Right kidney (tissue), 1 donor: ENCODE results near the gene ANO9.
"Not testable (repeated sequence)": the region's sequence is repeated elsewhere in the genome, so short reads cannot be mapped to it uniquely, and the experiment has no call there.

Source experiments
- DNase-seq: peaks from one replicate; pipeline ENCODE4 v3.0.0-alpha.2; 2016

ANO9 gene

GRCh38 chr11:434496-434895, 7.3 kb downstream of the ANO9 start:
- no peak for DNase-seq

GRCh38 chr11:433641-434040, 8.2 kb downstream of the ANO9 start:
- no peak for DNase-seq

DNA sequence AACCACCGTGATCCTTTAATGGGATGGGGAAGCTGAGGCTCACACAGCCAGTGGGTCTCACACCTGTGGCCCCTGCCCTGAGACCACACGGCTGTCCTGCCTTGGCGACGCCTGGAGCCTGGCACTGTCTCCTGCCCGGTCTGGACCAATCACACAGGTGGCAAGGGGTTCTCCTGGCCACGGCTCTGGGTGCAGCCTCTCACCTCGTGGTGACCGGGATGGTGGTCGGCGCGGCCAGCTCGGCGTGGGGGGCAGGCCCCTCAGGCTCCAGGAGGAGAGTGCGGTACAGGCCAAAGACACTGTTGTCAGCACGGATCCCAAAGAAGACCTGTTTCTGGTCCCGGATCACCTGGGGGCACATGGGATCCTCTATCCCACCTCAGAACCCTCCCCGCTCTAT, 8.7 kb downstream of the ANO9 start:
- no peak for DNase-seq

- DNase-seq: no peak
These were observed 9.2 kb downstream of the ANO9 start for GRCh38 chr11:432501-433100.

DNA sequence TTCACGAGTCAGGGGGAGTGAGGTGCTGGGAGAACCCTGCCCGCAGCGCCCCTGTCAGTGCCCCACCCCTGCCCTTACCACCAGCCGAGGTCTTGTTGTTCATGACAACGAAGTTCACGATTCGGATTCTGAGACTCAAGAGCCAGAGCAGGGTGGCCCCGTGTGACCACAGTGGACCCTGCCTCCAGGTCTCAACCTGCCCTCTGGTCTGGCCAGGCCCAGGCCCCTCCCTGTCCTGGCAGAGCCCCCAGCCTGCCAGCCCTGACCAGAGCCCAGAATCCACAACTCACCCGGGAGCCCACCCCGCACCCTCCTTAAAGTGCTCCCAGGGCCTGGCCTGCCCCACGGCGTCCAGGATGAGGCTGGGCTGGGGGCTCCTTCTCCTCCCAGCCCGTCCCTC, 9.9 kb downstream of the ANO9 start:
- DNase-seq: no peak

GRCh38 chr11:429931-430456, 11.8 kb downstream of the ANO9 start:
- no peak for DNase-seq

DNA sequence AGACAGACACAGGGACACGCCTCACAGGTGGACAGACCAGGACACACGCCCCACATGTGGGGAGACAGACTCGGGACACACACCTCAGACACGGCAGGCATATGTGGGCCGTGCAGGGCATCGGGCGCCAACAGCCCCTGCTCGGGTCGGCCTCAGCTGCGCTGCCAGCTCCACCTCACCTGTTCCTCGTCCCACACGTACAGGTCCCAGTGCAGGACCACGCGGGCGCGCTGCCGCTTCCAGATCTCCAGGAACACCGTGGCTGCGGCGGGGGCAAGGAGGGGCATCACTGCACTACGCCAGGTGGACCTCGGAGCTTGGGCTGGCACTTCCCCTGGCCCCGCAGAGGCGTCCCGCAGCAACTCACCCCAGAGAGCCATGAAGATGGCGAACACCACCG, 12.4 kb downstream of the ANO9 start:
- no peak for DNase-seq

DNA sequence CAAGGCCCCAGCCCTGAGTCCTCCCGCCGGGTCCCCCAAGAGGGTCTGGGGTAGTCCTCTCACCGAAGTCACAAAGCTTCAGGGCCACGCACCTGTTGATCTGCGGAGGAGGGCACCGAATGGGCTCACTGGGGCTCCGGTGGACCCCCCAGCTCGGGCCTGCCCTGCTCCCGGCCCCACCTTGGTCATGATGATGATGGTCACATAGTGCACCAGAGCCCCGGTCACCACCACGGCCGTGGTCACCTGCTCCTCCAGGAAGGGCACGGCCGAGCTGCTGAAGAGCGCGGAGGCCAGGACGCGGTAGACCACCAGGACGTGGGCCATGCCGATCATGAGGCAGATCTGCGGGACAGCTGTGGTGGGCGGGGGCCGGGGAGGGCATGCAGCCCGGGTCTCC, 13.5 kb downstream of the ANO9 start:
- DNase-seq: no peak

- no peak for DNase-seq
These were observed 15.0 kb downstream of the ANO9 start for GRCh38 chr11:426851-427250.

- no peak for DNase-seq
These were observed 16.5 kb downstream of the ANO9 start for GRCh38 chr11:425301-425700.

- DNase-seq: not testable (repeated sequence)
These were observed 17.0 kb downstream of the ANO9 start for GRCh38 chr11:424766-425165.

- DNase-seq: no peak
These were observed 17.6 kb downstream of the ANO9 start for GRCh38 chr11:424232-424631.

DNA sequence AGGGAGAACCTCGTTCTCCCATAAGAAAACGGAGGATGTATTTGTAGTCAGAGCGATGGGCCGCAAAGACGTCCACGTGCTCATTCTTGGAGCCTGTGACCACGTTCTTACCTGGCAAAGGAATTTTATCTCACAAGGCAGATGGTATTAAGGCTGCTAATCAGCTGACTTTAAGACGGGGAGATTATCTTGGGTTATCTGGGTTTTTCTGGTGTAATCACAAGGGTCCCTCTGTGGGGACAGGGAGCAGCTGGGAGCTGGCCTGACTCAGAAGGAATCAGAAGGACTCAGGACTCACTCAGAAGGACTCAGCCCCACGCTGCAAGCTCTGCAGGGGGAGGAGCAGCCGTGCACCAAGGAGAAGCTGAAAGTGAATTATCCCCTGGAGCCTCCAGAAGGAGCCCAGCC, 19.6 kb downstream of the ANO9 start:
- no peak for DNase-seq

DNA sequence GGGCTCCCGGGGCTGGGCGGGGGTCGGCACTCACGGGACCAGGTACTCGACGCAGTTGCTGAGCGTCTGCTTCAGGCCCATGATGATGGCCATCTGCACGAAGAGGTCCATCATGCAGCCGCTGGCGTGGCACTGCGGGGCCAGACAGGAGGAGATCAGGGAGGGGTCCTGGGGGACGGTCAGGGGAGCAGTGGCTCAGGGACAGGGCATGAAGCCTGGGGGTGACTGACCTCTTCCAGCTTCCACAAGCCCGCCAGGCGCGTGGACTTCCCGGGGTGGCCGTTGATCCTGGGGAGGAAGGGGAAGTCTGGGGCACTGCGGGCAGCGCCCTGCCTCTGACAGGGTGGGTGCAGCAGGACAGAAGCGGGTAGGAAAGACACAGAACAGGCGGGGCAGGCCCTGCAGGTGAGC, 20.9 kb downstream of the ANO9 start:
- DNase-seq: no peak

DNA sequence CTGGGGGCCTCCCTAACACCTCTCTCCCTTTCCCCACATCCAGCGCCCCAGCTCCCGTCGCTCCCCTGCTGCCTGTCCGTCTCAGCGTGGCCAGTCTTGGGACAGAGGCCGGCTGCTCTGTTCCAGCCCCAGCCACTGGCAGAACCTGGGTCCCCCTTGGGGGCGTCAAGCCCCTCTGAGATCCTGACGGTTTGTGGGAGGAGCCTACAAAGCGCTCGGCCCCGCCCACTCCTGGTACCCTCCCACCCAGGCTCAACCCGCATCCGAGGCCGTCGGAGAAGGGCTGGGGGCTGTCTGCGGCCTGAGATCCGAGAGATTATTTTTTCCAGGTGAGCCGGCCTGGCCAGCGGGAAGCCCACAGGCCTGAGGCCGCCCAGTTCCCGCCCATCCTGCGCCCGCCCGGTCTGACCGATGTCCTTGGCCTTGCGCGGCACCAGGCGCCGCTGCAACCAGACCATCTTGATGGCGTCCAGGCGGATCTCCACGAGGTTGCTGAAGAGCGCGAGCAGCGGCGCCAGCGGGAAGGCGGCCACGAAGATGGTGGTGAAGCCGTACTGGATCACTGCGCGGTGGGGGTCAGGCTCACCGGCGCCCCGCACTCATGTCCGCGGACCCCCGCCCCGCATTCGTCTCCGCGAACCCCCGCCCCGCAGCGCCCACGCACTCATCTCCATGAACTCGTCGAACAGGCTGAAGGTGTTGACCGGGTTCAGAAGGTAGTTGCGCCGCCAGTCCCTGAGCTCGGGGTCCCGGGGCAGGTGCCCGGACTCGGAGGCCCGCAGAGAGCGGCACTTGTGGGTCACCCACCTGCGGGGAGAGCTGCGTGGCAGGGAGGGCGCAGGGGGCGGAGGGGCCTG, 21.5 kb downstream of the ANO9 start:
- no peak for DNase-seq

- DNase-seq: no peak
These were observed 22.4 kb downstream of the ANO9 start for GRCh38 chr11:419248-420005.

DNA sequence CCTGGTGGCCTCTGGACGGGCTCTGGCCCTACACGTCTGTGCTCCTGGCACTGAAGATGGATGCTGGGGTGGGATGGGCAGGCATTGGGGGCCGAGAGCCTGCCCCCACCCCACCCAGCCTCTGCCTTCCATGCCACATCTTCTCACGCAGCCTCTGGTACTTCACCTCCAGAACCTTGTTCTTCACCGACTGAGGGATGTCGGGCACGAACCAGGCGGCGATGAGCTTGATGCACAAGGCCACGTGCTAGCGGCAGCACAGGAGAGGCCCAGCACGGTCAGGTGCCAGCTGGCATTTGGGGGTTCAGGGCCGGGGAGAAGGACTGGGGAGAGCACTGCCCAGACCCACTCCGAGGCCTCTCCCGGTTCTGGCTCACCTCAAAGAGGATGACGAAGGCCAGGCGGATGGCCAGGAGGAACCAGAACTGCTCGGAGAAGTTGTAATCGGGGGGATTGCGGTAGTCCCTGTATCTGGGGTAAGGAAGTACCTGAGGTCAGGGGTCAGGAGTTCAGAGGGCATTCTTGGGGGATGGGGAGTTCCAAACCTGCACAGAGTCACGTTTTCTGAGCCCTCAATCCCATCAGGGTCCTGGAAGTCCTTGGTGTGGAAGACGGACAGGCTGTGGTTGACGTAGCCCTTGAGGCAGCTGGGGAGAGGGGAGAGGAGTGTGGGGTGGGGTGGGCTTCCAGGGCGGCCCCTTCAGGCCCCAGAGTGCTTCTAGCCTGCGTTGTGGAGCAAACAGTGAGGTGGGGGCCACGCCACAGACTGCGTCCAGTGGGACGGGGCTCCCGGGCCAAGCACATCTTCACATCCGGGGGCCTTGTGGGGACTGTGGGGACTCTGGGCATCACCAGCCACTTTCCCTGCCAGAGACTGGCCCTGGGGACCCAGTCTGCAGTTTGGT, 23.2 kb downstream of the ANO9 start:
- no peak for DNase-seq

DNA sequence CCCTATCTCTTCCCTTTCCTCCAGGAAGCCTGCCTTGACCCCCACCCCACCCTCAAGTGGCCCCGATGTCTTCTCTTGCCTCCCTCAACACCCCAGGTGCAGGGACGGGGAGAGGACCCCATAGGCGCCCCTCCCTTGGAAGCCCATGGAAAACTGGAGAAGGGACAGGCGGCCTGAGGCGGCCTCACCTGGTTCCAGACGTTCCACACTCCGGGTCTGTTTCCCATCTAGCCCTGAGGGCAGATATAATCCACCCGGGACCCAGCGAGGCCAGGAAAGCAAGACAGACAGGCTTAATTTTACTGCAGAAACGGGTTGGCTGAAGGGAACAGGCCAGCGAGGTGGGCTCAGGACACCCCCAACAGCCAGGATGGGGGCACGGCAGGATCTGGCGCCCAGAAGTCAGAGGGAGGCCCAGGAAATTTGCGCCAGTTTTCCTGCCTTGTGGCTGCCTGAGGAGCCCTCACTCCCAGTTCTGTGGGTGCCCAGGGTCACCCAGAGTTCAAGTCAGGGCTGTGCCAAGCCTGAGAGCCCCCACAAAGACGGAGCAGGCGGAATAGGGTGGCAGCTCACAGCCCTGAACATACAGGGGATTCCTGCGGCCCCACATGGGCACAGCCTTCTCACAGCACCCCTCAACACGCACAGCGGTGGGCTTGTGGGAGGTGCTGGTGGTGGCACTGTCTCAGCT, 24.0 kb downstream of the ANO9 start:
- peak; percentile 42 for DNase-seq

DNA sequence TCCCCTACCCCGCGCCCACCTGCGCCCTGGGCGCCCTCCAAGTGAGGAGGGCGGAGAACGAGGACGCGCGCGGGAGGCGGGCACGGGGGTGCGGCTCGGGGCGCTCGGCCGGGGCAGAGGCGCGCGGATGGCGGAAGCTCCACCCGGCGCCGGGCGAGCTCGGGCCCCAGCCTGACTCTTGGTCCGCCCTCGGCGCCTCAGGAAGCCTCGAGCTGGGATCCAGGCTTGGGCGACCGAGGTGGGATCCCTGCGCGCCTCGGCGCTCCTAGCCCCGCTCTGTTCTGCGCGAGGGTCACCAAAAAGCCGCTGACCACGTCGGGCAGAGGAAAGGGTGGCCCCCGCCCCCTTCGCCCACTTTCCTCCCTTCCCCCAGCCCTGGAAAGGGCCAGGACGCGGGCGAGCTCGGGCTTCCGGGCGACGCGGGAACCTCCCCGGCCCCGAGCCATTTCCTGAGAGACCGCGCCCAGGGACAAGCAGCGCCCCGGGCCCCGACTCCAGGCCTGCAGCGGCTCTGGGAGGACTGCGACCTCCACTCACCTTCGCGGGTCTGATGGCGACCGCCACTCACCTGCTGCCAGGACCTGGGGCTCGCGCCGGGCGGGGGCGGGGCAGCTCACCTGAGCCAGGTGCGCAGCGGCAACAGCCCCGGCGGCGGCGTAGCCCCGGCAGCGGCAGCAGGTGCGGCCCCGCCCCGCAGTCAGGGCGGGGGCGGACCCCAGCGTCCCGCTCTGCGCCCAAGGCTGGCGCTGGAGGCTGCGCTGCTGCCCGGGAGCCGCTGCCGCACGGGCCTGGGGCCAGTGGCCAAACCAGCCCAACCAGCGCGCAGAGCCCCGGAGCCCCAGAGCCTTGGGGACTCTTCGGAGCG, 24.8 kb downstream of the ANO9 start:
- peak; percentile 77 for DNase-seq

DNA sequence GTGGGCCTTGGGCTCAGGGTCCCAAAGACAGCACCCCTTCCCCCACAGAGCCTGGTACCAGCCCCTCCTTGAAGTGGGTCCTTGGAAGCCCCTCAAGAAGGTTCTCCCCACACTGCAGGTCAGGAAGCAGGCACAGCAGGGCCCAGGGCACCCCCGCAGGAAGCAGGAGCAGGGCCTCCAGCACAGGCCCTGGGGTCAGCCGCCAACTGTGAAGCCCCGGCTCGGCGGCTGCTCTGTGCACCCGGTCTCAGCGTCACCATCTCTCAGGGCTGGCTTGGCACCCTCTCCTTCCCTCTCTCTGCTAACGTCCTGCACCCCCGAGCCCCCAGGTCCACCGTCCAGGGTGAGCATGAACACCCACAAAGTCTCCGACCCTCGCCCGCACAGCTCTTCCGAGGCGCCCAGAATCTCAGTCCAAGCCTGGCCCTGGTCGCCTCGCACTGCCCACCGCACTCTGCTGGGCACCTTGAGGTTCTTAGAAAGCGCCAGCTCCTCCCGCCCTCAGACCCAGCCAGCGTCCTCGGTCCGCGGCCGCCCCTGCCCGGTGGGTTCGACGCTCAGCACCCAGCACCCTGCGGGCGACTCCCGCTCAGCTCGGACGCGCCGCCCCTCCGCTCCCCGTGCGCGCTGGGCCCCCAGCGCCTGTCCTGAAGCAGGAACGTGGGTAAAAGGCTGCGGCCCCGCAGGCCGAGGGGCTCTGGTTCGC, 25.6 kb downstream of the ANO9 start:
- peak; percentile 38 for DNase-seq
